ENCODE data around the gene DOCK2.

DOCK2 gene

DNA sequence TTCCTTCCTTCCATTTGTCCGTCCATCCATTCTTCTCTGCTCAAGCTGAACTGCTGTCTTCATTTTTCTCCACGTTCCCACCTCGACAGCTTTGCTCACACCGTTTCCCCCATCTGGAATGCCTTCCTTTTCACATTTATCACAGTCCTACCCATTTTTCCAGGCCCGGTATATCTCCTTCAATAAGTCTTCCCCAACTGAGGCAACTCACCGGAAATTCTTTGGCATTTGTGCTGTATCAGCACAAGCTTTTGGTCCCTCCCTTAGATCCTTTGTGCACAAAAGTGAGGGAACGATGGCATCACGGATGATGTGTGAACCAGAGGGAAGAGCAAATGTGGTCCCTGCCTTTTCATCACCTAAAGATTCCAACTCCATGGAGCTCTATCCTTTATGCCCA lies 388.8 kb downstream of the DOCK2 start:
- DNase-seq (ENCODE audit: low read depth in 2 of 2, low spot score in 1 of 2), result no peak

DNA sequence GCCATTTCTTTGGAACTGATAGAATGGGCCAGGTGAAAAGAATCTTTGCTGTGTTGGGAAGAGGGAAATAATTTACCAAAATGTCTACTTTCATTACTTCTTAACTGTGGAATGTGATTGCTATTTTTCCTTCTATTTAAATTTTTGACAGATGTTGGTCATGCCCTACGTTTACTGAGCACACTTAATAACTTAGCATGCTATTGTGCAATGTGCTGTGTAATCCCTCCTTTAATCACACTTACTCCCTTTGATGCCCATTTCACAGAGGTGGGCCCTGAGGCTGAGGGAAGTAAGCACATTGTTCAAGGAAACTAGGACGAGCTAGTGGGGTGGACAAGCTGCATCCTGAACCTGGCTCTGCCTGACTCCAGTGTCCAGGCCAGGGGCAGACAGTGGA lies 391.0 kb downstream of the DOCK2 start:
- DNase-seq (ENCODE audit: low read depth in 2 of 2, low spot score in 1 of 2), result no peak

DNA sequence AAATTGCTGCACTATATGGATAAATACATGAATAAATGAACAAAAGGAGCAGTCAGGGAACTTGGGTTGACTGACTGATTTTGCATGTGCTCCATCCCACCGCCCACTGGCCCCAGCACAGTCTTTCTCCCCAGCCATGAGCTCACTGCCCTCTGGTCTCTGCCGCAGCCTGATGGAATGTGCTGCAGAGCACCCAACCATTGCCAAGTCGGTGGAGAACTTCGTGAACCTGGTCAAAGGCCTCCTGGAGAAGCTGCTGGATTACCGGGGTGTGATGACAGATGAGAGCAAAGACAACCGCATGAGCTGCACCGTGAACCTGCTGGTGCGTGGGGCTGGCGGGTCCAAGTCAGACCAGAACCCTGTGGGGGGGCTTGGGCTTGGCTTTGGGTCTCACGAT lies 397.2 kb downstream of the DOCK2 start:
- DNase-seq (ENCODE audit: low read depth in 2 of 2, low spot score in 1 of 2), result no peak

DNA sequence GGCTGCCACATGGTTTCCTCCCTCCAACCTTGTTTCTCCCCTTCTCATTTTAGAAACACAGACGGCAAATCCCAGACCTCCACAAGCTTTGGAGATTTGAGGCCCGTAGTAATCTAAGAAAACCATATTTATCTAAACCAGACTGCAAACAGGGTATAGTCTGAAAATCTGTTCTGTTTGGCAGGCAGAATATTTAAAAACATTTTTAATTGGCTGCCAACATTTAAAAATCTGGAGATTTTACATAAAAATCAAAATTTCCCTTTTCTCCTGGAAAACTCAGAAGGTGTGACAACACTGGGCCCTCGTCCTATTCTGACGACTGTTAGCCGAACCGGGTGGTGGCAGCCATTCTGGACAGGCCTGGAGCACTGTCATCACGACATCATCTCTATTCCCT lies 401.2 kb downstream of the DOCK2 start:
- no peak for DNase-seq (ENCODE audit: low read depth in 2 of 2, low spot score in 1 of 2)

DNA sequence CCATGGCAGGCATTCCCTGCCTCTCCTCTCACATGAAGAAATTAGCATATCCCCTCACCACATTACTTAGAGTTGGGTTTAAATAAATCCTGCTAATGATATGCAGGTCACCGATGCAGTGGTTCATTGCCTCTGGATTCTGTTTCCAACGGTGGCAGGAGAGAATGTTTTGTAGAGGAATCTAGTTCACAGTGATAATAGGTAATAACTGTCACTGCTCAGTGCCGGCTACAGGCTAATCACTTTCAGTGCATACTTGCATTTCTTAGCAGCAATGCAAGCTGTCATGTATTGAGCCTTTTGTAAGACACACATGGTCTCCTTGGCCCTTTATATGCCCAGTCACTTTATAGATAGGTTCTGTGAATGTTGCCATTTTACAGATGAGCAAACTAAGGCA lies 402.8 kb downstream of the DOCK2 start:
- DNase-seq (ENCODE audit: low read depth in 2 of 2, low spot score in 1 of 2), result no peak

DNA sequence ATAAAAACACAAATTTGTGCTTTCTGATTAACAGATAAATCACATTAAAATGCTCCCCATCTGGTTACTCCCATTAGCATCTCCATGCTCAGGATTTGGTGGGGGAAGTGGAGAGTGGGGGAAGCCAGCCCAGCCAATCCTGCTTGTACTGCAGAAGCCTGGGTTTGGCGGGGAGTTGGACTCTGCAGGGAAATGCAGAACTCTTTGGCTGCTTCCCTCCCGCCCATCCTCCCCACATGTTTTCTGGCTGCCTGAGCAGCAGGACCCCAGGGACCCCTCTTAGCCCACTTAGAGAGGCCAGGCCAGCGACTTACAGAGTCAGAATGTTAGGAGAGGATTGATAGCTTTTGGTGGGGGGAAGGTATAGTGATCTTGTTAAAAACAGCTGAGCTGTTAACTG lies 409.2 kb downstream of the DOCK2 start:
- DNase-seq (ENCODE audit: low read depth in 2 of 2, low spot score in 1 of 2), result no peak

DNA sequence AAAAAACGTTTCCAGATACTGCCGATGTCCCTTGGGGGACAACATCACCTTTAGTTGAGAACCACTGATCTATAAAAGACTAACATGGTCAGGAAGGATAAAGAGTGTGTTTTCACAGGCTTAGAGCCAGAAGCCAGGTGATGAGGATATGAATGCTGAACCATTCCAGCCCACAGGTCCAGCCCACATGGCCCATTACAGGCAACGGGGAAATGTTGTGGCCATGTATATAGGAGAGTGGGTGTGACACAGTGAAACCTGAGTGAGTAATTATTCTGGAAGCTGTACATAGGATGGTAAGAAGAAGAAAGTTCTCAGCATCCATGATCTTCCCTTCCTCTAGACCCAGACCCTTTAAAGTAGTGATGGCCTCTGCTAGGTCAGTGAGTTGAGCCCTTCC lies 412.6 kb downstream of the DOCK2 start:
- DNase-seq (ENCODE audit: low read depth in 2 of 2, low spot score in 1 of 2), result no peak

DNA sequence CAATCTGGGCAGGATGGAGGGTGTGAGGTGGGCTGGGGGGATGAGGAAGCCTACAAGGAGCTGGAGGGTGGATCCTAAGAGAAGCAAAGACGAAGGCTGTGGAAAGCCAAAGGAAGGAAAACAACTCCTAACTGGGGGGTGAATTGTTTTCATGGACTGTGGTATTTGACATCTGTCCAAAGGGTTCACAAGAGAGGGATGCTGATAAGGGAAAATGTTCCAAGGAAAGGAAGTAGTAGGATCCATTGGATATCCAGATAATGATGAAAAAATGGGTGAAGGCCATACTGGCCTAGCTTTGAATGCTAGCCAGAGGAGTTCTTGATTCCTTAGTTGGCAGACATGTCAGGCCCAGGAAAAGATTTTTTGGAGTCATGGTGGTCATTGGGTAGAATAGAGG lies 416.8 kb downstream of the DOCK2 start:
- no peak for DNase-seq (ENCODE audit: low read depth in 2 of 2, low spot score in 1 of 2)

DNA sequence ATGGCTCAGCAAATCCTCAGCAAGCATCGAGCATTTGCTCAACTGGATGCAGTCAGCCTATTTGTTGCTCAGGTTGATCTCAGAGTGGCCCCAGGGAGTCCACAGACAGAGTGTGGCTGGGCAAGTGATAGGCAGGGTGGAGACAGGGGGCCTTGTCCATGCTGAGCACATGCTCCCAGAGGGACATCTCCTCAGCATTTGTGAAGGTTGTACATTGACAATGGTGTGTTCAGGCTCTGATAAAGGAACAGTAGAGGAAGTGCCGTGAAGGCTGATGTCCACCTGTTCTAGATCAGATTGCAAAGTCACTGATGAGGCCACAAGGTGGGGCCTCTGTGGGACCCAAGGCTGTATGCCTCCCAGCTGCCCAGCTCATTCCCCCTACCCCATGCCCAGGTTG lies 418.5 kb downstream of the DOCK2 start:
- DNase-seq (ENCODE audit: low read depth in 2 of 2, low spot score in 1 of 2), result no peak

DNA sequence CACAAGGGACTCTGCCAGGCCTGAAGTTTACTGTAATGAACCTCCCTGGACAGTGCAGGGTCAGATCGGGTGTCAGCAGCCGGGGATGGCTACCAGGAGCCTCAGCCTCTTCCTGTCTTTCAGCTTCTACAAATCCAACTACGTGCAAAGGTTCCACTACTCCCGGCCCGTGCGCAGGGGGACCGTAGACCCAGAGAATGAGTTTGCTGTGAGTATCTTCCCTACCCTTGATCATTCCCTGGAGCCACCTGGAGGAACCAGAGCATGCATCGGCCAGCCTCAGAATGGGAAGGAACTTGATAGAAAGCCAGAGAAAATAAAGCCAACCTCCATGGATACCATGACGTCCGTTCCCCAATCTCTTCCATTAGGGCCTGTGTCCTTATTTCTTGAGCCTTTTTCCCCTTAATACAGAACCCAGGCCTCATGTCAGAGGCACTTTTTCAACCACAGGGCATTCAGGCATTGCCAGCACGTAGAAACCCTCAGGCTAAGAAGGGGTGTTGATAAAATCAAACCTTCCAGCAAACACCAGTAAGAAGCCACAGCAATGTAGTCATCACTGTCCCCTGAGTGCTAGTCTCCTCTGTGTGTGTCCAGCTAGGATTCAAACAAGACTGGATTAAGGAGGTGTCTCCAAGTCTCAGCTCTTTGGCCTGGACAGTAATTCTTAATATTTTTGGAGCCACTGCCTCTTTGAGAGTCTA lies 419.6 kb downstream of the DOCK2 start:
- DNase-seq (ENCODE audit: low read depth in 2 of 2, low spot score in 1 of 2), result no peak

DNA sequence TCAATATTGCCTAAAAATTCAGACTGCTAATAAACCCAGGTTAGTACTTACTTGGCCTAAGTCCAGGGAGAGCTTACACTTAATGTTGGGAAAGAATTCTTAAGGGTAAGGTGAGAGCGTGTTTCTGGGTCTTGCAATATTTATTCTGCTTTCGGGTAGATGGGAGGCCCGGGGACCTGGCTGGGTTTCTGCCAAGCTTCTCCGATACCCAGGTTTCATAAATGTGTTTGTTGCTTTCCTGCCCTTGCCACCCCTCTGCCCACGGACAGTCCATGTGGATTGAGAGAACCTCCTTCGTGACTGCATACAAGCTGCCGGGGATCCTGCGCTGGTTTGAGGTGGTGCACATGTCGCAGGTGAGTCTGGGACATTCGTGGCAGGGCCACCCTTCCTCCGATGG lies 420.2 kb downstream of the DOCK2 start:
- no peak for DNase-seq (ENCODE audit: low read depth in 2 of 2, low spot score in 1 of 2)

DNA sequence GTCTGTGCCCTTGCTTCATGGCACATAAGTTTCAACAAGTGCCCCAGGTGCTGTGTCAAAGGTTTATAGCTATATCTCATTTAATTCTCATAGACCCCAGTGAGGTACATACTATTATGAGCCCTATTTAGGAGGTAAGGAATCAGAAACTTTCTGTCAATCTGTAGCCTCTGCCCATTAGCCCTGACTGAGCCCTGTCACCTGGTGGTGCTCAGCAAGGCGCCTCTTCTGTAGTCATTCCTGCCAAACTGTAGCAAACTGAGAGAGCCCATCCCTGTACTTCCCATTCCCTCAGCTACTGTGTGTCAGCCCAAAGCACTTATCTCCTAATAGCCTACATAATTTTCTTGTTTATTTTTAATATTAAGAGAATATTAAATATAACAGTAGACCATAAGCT lies 422.1 kb downstream of the DOCK2 start:
- DNase-seq (ENCODE audit: low read depth in 2 of 2, low spot score in 1 of 2), result no peak

DNA sequence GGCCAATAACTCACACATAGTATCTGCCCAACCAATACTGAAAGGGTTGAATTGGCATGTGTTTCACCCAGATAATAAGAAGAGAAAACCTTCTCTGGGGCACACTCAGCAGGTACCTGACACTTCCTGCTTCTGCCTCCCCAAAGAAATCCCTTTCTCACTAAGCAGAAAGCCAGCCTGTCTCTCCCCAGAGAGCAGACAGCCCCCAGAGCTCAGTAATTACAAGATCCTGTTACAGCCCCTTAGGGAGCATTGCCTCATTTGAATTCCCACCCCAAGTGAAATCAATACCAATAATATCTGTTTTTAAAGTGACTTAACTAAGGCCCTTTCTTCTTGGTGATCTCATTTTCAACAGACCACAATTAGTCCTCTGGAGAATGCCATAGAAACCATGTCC lies 430.1 kb downstream of the DOCK2 start:
- no peak for DNase-seq (ENCODE audit: low read depth in 2 of 2, low spot score in 1 of 2)

DNA sequence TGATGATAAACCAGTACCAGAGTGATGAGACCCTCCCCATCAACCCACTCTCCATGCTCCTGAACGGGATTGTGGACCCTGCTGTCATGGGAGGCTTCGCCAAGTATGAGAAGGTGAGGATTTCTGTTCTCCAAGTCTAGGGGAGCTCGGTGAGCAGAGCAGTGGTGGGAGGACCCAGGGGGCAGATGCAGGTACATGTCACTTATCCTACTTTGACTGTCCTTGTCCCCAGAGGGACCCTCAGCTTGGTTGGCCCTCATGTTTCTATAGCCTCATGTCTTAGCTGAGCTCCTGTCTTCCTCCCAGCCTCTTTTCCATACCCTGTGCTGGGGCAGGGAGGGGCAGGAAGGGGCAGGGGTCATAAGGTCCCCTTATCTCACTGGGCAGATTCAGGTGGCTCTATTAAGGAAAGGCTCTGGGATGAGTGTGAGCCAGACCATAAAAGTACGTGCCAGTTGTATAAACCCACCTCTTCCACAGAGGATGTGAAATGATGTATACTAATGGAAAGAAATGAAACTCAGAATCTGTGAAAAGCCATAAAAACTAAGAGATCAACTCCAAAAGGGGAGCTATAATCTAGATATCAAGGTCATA lies 430.6 kb downstream of the DOCK2 start:
- no peak for DNase-seq (ENCODE audit: low read depth in 2 of 2, low spot score in 1 of 2)

DNA sequence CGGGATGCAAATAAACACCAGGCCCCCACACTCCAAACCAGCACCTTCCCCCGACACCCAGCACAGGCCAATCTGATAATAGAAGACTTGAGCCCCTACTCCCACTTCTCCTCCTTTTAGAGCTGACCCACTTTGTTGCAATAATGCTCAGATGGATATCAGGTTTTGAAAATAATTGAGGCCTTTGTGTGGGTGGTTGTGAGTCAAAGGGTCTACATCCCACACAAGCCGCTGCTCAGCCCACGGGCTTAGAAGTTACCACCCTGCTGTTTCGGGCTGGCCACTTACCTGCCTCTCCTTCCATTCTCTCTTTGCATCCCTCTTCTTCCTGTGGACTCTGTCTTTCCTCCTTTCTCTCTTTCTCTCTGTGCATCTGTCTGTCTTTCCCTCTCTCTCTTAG lies 432.4 kb downstream of the DOCK2 start:
- no peak for DNase-seq (ENCODE audit: low read depth in 2 of 2, low spot score in 1 of 2)

DNA sequence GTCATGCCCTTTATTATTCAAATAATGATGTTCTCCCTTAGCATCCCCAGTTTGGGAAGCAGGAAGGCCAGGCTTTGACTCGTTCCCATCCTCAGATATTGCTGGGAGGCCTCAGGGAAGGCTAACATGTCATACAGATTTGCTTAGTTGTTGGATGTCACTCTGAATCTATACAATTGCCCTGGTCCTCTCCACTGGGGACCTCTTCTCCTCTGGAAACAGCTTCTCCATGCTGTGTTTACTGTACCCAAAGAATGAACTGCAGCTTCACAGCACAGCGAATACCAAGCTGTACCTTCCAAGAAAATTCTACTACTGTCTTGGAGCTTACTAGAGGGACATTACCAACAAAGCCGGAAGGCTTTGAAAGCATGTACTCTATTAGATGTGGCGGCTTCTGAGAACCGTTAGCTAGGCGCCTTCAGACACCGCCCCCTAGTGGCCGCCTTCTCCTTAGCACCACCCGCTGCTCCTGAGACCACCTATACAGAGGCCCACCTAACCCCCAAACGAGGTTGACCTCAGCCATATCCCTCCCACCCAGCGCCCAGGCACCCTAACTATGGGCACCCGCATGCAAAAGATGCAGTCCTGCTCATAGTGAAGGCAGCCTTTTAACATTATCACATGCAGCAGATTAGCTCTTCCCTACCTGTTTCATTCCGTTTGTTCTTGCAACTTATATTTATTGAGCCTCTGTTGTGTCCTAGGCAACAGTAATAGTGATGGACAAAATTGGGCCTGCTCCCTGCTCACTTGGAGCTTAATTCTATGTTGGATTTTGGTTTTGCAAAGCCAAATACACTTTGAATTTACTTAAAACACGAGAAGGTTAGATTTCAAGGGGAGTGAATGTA lies 433.7 kb downstream of the DOCK2 start:
- no peak for DNase-seq (ENCODE audit: low read depth in 2 of 2, low spot score in 1 of 2)

DNA sequence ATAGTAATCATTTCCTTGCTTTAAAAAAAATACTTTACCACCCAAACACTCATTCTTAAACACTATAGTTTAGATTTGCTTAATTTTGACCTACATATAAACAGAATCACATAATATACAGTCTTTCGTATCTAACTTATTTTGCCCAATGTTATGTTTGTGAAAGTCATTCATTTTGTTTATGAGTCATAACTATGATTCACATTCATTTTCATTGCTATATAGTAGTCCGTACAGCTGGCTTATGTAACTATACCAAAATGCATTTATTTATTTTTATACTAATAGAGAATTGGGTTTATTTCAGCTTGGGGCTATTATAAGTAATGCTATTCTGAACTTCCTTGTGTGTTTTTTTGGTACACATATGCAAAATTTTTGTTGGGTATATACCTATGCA lies 434.7 kb downstream of the DOCK2 start:
- DNase-seq (ENCODE audit: low read depth in 2 of 2, low spot score in 1 of 2), result no peak

DNA sequence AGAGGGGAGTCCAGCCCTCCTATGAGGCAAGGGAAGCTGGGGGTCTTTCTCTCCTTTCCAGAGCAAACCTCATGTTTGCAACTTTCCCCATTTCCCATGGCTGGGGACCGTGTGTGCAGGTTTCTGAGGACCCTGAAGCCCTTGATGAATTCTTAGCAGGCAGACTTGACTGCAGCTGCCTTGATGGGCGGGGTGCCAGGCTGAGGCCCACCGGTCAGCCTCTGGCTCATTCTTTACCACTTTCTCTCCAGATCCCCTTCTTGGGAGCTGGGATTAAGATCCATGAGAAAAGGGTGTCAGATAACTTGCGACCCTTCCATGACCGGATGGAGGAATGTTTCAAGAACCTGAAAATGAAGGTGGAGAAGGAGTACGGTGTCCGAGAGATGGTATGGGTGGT lies 438.6 kb downstream of the DOCK2 start:
- no peak for DNase-seq (ENCODE audit: low read depth in 2 of 2, low spot score in 1 of 2)

DNA sequence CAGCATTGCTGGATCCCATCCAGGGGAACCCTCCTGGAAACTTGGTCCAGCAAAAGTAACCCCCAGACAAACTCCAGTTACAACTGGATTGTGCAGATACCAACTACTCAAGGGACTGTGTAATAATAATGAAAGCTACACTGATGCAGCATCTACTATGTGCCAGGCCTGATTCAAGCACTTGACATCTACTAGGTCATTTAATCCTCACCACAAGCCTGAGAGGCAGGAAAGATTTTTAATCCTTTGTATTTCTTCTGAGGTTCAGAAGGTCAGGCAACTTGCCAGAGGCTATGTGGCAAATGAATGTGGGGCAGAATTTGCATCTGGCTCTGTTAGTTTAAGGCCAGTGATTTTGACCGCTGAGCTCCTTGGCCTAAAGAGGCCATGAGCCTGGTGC lies 439.1 kb downstream of the DOCK2 start:
- no peak for DNase-seq (ENCODE audit: low read depth in 2 of 2, low spot score in 1 of 2)

DNA sequence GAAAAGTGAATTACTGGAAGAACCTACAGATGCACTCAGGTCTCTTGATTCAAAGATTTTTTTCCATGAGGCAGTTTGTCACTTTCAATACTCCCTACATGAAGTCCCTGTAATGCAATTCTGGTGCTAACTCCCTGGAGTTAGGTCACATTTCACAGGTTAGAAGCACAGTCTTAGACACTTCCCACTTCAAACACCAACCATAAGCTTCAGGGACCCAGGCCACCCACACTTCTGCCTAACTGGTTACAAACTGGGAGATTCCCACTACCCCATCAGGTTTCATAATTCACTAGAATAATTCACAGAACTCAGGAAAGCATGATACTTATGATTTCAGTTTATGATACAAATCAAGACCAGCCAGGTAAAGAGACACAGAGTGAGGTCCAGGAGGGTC lies 439.7 kb downstream of the DOCK2 start:
- DNase-seq (ENCODE audit: low read depth in 2 of 2, low spot score in 1 of 2), result no peak

DNA sequence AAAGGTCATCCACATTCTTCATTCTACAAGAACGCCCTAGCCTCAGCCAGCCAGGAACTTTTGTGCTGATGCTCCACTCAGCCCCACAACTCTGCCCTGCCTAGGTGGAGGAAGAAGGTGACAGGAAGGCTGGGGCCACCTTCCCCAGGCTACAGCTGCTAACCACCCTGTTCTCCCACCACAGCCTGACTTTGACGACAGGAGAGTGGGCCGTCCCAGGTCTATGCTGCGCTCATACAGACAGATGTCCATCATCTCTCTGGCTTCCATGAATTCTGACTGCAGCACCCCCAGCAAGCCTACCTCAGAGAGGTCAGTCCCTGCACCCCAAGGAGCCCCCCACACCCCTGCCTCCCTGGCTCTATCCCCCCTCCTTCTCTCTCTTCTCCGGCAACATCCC lies 440.5 kb downstream of the DOCK2 start:
- no peak for DNase-seq (ENCODE audit: low read depth in 2 of 2, low spot score in 1 of 2)

DNA sequence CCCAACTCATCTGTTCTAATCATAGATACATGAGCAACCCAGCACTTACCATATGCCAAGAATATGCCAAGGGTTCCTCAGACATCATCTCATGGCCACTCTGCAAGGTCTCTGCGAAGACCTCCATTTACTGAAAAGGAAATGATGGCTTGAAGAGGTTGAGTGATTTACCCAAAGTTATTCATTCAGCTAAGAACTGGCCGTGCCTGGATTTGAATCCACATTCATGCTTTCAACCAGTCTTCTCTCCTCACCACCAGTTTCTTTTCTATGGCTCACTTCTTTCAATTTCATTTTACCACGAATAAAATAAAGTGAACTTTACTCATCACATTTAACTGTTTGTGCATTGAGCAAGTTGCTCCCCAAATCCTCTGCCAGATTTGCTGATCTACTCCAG lies 441.4 kb downstream of the DOCK2 start:
- no peak for DNase-seq (ENCODE audit: low read depth in 2 of 2, low spot score in 1 of 2)

All from stimulated activated CD8-positive, alpha-beta memory T cell treated with anti-CD3 and anti-CD28 coated beads, Interleukin-4, amount 100 ng/mL, for 1 hour (primary cell).